HG02759 (cell line): Measurements from ENCODE around the gene RHO.

ENCODE experiments used
- ATAC-seq: cut with Tn5 transposase; IDR thresholded peaks from one replicate; pipeline ENCODE4 v1.9.1; 2021; ENCODE audit warnings: mild to moderate bottlenecking, moderate library complexity; ENCODE audit not compliant: unreplicated experiment

RHO gene

DNA sequence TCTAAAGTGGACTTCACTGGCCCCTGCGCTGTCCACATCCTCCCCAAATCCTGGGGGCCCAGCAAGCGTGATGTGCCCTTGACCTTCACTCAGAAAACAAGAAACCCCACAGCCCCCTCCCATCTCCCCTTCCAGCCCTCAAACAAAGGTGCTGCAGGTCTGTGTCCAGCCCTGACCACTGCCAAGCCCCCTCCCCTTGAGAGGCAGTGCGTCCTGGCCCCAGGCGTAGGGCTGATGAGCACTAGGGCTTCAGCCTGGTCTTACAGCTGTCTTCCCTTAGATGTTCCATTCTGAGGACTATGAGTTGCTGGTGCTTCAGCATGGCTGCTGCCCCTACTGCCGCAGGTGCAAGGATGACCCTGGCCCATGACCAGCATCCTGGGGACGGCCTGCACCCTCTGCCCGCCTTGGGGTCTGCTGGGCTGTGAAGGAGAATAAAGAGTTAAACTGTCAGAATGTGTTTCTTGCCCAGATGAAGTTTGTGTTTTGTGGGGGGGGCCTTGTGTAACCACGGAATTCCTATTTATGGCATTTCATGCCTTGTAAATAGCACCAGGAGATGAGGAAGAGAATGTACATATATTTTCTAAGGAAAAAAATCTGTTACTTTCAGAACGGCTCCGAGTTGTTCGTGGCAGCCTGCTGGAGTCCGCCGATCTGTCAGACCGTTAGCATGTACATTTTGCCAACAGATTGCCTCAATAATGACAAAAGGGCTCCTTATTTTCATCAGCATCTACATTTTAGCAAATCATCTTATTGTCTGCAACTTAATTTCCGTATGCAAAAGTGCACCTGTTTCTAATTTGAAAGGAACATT, 8.3 kb upstream of the RHO start:
- ATAC-seq, result no peak

DNA sequence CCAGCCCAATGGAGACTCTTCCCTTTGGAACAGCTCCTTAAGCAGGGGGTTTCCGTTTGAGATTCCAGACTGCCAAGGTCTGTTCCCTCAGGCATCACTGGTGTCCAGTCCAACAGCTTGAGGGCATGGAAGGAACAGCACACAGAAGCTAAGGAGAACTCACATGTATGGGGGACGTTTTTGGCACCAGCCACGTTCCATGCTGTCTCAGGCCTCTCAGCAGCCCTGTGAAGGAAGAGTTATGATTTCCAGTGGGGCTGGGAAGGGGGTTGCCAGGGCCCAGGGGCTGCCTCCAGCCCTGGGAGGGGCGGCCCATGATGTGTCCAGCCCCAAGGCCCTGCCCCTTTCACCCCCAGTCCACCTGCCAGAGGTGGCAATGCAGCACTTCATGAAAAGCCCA, 7.5 kb upstream of the RHO start:
- no peak for ATAC-seq

DNA sequence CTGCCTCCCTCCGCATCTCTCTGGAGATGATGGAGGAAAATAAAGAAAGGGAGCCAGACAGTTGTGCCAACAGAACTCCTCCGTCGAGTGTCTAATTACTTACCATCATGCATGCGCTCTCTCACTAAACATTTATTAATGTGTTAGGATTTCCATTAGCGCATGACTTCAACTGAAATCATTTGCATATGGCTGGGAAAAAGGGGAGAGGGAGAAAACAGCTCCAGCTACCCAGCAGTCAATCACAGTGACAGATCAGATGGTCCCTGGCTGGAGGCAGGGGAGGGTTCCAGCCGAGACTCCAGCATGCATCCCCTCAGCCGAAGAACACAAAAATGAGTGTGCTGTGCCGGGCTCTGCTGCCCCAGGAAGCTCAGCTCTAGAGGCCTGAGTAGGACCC, 6.8 kb upstream of the RHO start:
- ATAC-seq, result no peak

DNA sequence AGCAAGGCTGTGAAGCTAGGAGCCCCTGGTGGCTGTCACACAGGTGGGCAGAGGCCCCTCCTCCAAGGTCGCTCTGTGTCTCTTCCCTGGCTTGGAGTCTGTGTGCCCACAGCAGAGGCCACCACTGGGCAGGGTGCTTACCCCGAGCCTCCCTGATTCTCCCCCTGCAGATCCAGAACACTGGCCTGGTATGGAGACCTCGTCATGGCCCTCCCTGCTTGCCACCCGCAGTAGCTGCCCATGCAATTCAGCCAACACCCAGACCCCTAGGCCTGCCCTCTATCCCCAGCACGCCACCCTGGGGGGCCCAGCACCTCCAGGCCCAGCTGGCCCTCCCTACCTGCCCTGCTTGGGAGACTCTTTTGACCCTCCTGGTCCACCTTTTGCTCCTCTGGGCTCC, 5.5 kb upstream of the RHO start:
- ATAC-seq, result no peak

DNA sequence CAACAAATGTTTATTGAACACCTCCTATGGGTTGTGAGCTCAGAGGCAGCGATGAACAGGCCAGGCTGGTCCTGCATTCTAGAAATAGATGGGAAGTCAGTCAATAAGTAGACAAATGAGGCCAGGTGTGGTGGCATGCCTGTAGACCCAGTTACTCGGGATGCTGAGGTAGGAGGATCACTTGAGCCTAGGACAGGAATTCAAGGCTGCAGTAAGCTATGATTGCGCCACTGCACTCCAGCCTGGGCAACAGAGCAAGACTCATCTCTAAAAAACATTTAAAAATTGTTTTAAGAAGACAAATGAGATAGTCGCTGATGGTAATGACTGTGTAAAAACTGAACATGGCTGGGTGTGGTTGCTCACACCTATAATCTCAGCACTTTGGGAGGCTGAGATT, 4.4 kb upstream of the RHO start:
- no peak for ATAC-seq

DNA sequence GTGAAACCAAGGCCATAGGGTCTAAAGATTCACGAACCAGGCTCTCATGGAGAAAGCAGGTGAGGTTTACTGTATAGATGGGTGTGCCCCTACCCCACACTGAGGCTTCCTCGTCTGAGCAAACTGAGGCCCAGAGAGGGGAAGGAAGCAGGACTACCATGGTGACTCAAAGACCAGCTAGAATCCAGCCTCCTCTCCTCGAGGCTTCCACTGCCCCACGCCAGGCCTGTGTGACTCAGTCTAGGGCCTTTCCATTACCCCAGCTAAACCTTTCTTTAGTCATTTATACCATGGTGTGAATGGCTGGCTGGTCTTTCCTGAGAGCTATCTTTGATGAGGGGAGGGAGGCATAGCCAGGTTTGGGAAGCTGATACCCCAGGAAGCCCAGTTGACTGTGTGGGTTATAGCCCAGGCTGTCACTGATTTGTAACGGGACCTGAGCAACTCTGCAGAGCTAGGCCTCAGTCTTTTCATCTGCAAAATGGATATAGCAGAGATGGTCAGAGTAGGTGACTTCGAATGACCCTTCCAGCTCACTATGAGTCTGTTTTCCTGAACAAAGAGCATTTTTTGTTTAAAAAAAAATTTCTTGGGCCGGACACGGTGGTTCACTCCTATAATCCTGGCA, 3.0 kb upstream of the RHO start:
- no peak for ATAC-seq

DNA sequence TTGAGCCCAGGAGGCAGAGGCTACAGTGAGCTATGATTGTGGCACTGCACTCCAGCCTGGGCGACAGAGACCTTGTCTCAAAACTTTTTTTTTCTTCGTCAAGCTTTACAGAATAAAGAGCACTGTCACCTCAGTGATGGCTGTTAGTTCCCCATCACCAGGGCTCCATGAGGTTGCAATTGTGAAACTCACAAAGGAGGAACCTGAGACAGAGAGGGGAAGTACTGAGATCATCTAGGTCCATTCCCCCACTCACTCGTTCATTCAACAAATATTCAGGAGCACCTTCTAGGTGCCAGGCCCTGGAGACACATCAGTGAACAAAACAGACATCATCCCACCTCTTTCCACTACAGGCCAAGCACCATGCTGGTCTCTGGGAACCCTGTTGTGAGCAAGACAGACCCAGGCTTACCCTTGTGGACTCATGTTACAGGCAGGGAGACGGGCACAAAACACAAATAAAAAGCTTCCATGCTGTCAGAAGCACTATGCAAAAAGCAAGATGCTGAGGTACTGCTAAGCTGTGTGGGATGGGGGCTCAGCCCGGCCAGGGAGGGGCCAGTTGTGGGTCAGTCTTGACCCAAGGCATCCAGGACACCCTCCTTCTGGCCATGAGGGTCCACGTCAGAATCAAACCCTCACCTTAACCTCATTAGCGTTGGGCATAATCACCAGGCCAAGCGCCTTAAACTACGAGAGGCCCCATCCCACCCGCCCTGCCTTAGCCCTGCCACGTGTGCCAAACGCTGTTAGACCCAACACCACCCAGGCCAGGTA, 2.1 kb upstream of the RHO start:
- peak; percentile 96 for ATAC-seq

DNA sequence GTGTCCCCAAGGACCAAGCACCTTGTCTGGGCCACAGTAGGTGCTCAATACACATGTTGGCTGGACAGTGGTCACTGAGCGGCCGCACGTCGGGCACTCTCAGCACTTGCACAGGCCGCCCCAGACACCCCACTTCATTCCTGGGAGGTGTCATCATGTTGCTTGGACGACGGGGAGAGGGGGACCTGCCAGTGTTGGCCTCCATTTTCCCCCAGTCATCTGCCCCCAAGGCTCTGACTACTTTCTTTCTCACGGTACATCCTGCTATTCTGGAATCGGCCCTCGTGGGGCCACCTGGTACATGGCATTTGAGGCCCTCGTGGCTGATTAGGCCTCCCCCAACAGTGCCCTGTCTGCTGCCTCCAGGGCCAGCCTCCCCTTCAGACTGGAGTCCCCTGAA, 1.2 kb upstream of the RHO start:
- no peak for ATAC-seq

DNA sequence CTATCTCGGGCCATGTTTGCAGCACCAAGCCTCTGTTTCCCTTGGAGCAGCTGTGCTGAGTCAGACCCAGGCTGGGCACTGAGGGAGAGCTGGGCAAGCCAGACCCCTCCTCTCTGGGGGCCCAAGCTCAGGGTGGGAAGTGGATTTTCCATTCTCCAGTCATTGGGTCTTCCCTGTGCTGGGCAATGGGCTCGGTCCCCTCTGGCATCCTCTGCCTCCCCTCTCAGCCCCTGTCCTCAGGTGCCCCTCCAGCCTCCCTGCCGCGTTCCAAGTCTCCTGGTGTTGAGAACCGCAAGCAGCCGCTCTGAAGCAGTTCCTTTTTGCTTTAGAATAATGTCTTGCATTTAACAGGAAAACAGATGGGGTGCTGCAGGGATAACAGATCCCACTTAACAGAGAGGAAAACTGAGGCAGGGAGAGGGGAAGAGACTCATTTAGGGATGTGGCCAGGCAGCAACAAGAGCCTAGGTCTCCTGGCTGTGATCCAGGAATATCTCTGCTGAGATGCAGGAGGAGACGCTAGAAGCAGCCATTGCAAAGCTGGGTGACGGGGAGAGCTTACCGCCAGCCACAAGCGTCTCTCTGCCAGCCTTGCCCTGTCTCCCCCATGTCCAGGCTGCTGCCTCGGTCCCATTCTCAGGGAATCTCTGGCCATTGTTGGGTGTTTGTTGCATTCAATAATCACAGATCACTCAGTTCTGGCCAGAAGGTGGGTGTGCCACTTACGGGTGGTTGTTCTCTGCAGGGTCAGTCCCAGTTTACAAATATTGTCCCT, 1.2 kb downstream of the RHO start:
- no peak for ATAC-seq

DNA sequence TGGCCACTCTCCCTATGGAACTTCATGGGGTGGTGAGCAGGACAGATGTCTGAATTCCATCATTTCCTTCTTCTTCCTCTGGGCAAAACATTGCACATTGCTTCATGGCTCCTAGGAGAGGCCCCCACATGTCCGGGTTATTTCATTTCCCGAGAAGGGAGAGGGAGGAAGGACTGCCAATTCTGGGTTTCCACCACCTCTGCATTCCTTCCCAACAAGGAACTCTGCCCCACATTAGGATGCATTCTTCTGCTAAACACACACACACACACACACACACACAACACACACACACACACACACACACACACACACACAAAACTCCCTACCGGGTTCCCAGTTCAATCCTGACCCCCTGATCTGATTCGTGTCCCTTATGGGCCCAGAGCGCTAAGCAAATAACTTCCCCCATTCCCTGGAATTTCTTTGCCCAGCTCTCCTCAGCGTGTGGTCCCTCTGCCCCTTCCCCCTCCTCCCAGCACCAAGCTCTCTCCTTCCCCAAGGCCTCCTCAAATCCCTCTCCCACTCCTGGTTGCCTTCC, 1.9 kb downstream of the RHO start:
- no peak for ATAC-seq

DNA sequence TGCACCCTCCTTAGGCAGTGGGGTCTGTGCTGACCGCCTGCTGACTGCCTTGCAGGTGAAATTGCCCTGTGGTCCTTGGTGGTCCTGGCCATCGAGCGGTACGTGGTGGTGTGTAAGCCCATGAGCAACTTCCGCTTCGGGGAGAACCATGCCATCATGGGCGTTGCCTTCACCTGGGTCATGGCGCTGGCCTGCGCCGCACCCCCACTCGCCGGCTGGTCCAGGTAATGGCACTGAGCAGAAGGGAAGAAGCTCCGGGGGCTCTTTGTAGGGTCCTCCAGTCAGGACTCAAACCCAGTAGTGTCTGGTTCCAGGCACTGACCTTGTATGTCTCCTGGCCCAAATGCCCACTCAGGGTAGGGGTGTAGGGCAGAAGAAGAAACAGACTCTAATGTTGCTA, 2.4 kb downstream of the RHO start:
- no peak for ATAC-seq

DNA sequence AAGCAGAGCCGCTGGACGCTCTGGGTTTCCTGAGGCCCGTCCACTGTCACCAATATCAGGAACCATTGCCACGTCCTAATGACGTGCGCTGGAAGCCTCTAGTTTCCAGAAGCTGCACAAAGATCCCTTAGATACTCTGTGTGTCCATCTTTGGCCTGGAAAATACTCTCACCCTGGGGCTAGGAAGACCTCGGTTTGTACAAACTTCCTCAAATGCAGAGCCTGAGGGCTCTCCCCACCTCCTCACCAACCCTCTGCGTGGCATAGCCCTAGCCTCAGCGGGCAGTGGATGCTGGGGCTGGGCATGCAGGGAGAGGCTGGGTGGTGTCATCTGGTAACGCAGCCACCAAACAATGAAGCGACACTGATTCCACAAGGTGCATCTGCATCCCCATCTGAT, 3.3 kb downstream of the RHO start:
- no peak for ATAC-seq

DNA sequence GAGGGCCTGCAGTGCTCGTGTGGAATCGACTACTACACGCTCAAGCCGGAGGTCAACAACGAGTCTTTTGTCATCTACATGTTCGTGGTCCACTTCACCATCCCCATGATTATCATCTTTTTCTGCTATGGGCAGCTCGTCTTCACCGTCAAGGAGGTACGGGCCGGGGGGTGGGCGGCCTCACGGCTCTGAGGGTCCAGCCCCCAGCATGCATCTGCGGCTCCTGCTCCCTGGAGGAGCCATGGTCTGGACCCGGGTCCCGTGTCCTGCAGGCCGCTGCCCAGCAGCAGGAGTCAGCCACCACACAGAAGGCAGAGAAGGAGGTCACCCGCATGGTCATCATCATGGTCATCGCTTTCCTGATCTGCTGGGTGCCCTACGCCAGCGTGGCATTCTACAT, 3.8 kb downstream of the RHO start:
- no peak for ATAC-seq

DNA sequence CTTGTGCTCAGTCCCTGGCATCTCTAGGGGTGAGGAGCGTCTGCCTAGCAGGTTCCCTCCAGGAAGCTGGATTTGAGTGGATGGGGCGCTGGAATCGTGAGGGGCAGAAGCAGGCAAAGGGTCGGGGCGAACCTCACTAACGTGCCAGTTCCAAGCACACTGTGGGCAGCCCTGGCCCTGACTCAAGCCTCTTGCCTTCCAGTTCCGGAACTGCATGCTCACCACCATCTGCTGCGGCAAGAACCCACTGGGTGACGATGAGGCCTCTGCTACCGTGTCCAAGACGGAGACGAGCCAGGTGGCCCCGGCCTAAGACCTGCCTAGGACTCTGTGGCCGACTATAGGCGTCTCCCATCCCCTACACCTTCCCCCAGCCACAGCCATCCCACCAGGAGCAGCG, 5.0 kb downstream of the RHO start:
- ATAC-seq, result no peak

DNA sequence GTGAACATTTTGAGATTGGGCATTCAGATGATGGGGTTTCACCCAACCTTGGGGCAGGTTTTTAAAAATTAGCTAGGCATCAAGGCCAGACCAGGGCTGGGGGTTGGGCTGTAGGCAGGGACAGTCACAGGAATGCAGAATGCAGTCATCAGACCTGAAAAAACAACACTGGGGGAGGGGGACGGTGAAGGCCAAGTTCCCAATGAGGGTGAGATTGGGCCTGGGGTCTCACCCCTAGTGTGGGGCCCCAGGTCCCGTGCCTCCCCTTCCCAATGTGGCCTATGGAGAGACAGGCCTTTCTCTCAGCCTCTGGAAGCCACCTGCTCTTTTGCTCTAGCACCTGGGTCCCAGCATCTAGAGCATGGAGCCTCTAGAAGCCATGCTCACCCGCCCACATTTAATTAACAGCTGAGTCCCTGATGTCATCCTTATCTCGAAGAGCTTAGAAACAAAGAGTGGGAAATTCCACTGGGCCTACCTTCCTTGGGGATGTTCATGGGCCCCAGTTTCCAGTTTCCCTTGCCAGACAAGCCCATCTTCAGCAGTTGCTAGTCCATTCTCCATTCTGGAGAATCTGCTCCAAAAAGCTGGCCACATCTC, 6.1 kb downstream of the RHO start:
- no peak for ATAC-seq

DNA sequence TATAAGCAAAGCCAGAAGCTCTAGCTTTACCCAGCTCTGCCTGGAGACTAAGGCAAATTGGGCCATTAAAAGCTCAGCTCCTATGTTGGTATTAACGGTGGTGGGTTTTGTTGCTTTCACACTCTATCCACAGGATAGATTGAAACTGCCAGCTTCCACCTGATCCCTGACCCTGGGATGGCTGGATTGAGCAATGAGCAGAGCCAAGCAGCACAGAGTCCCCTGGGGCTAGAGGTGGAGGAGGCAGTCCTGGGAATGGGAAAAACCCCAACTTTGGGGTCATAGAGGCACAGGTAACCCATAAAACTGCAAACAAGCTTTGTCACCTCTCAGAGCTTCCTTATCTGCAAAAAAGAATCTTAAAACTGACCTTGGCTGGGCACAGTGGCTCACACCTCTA, 6.6 kb downstream of the RHO start:
- ATAC-seq, result no peak

DNA sequence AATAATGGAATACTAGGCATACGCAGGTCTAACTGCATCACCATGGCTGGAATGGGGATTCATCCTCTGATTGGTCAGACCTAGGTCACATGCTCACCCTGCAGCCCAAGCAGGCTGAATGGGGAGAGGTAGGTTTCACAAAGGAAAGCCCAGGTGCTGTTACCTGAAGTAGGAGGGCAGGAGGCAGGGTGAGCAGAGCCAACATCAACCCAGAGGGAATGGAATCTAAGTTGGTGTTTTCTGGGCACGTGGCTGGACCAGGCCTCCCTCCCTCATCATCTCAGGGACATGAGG, 7.9 kb downstream of the RHO start:
- no peak for ATAC-seq

DNA sequence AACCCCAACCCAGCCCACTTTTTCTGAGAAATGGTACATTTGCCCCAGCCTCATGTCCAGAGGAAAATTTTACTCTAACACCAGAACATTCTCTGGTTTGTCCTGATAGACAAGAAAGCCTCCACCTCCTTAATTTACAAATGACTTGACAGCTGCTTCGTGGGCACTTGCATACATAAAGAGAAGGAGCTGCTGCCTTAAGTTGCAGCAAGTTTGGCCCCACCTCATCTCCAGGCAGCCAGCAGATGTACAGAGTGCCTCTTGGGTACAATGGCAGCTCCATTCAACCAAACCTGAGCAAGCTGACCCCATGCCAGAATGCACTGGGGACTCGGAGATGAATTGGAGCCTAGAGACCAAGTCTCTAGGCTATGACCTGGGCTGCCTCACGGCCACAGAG, 8.4 kb downstream of the RHO start:
- no peak for ATAC-seq

DNA sequence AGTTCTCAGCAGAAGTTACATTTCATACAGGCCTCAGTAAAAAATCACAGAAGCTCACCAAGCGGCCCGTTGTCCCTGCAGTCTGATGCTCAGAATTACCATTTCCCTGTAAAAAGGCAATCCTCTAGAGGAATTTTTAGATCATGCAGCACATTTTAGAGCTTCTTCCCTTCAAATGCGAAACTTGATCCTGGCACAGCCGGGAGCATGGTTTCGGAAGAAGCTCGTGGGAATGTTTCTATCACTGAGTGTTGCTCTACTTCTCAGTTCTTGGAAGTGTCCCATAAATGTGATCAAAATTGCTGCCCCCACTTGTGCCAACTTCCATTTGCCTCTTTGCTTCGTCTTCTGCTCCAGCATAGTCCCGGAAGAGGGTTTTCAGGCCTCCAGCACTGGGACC, 10.8 kb downstream of the RHO start:
- ATAC-seq, result no peak

DNA sequence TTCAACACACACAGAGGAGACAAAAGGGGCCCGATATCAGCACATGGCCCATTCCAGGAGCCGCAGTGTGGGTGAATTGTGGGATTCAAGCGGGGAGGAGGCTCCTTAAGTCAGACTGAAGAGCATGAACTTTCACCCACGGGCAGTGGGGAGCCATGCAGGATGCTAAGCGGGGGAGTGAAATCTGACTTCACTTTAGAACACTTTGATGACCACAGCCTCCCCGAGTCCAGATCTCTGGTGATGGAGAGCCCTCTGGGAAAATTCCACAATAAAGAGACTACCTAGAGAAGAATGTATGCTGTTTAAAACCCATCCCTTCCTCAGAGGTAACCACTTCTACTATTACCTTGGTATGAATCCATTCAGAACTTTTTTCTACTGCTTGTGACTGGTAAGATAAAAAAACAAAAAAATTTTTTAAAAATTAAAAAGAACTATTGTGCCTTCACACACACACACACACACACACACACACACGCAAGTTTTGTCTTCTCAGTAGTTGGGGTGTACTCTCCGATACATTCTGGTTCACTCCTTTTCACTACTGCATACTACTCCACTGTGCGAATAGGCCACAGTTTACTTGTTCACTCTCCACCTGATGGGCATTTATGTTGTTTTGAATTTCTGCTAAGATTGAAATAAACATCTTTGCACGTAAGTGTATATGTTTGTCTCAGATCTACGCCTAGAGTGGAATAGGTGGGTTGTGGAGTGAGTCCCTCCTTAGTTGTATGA, 12.5 kb downstream of the RHO start:
- ATAC-seq, result no peak
